GM18868 (cell line): ENCODE results near the gene CSH2.
"Not testable (repeated sequence)": the region's sequence is repeated elsewhere in the genome, so short reads cannot be mapped to it uniquely, and the experiment has no call there.

Source experiments
- ATAC-seq: cut with Tn5 transposase; IDR thresholded peaks from one replicate; pipeline ENCODE4 v1.9.1; 2021; ENCODE audit warnings: mild to moderate bottlenecking, moderate library complexity; ENCODE audit not compliant: unreplicated experiment

CSH2 gene

GRCh38 chr17:63896524-63897354, 23.3 kb upstream of the CSH2 start, which contains the start of gene CSH1:
Gene CSH1 (minus strand): TSS chr17:63896574. CDS start chr17:63896511, 63 bp downstream.
- peak; percentile 67 for ATAC-seq

GRCh38 chr17:63894821-63895220, 21.3 kb upstream of the CSH2 start:
- not testable (repeated sequence) for ATAC-seq

GRCh38 chr17:63894021-63894420, 20.5 kb upstream of the CSH2 start:
- ATAC-seq: not testable (repeated sequence)

- ATAC-seq: not testable (repeated sequence)
These were observed 19.0 kb upstream of the CSH2 start for GRCh38 chr17:63892316-63893037.

GRCh38 chr17:63889026-63889848, 15.8 kb upstream of the CSH2 start:
- ATAC-seq: not testable (repeated sequence)

- ATAC-seq: not testable (repeated sequence)
These were observed 11.6 kb upstream of the CSH2 start for GRCh38 chr17:63885119-63885518.

- ATAC-seq: not testable (repeated sequence)
These were observed 9.2 kb upstream of the CSH2 start for GRCh38 chr17:63882626-63883126.

- no peak for ATAC-seq
These were observed 8.6 kb upstream of the CSH2 start, which contains the start of gene GH2 for GRCh38 chr17:63881935-63882601. Gene GH2 (minus strand): TSS chr17:63881944. CDS start chr17:63881801, 143 bp downstream.

- not testable (repeated sequence) for ATAC-seq
These were observed 7.9 kb upstream of the CSH2 start for GRCh38 chr17:63881337-63881736.

- no peak for ATAC-seq
These were observed 7.2 kb upstream of the CSH2 start for GRCh38 chr17:63880706-63881105.

- ATAC-seq: not testable (repeated sequence)
These were observed 4.9 kb upstream of the CSH2 start for GRCh38 chr17:63878413-63878812.

GRCh38 chr17:63874693-63875092, 1.2 kb upstream of the CSH2 start:
- ATAC-seq: not testable (repeated sequence)

GRCh38 chr17:63874061-63874626, 667 bp upstream of the CSH2 start:
- not testable (repeated sequence) for ATAC-seq

- not testable (repeated sequence) for ATAC-seq
These were observed 1.7 kb downstream of the CSH2 start for GRCh38 chr17:63871646-63872365.

- ATAC-seq: not testable (repeated sequence)
These were observed 3.2 kb downstream of the CSH2 start for GRCh38 chr17:63870292-63870665.

- not testable (repeated sequence) for ATAC-seq
These were observed 3.8 kb downstream of the CSH2 start for GRCh38 chr17:63869491-63870291.

GRCh38 chr17:63866625-63867024, 6.9 kb downstream of the CSH2 start:
- ATAC-seq: not testable (repeated sequence)

GRCh38 chr17:63859257-63859656, 14.2 kb downstream of the CSH2 start:
- no peak for ATAC-seq
